DOHH2 (cell line): Measurements from ENCODE around the gene FGD4.

Experiments
- CTCF ChIP-seq: fragments of 200-600 bp; sonication (generic); IDR thresholded peaks from one replicate; pipeline ENCODE4 v1.5.1; 2014; ENCODE audit warnings: antibody characterized with exemption, mild to moderate bottlenecking, low read depth, low read length; ENCODE audit not compliant: poor library complexity, severe bottlenecking
- EZH2phosphoT487 ChIP-seq: fragments of 200-600 bp; sonication (generic); IDR thresholded peaks from 2 replicates; pipeline ENCODE4 v1.6.1; 2017; ENCODE audit warnings: borderline replicate concordance, mild to moderate bottlenecking, antibody characterized with exemption, low read length, moderate library complexity, mixed read lengths

- TF ChIP-seq CTCF: no peak
- no peak for TF ChIP-seq EZH2phosphoT487
Observed at GRCh38 chr12:32574585-32574984, 175.2 kb downstream of the FGD4 start.
